ENCODE measurements around the gene SOCS1. TPM values are rescaled to one million over a fixed set of nuclear protein-coding genes. Genes with fewer than 3 reads are reported as not detected.

The SOCS1 gene
- total and polyA plus RNA-seq, 3 experiments from 2014 or later, result 17.1 to 144 (median 128) TPM

- Mint-ChIP-seq H3K9me3 (peaks cover 0 to 2% (median 0%) of the 10 kb centered on the region in 5 donors), H3K4me3 (no peak overlapping the region), H3K36me3 (no peaks in the 10 kb centered on the region), H3K4me1 (peaks cover 10 to 19% (median 12%) of the 10 kb centered on the region in 3 donors), H3K27ac (peak overlapping the region in 2 of 8 donors; percentile 49 to 68), H3K27me3 (peaks cover 0 to 5% of the 10 kb centered on the region in 2 donors)
- H3K27ac ChIP-seq (ENCODE audit: low read depth, low read length), result no peak overlapping the region
- POLR2A ChIA-PET, result no interaction called here
- H3K4me1 ChIP-seq (ENCODE audit: insufficient read depth, low read length), result peaks cover 13% of the 10 kb centered on the region
- CTCF ChIA-PET, result interaction anchor here (1.2 to 2.1 kb wide), 2 partner anchors 13 to 234 kb away, joined by 3 to 9 read pairs; no protein-coding TSS in a partner anchor
- H3K9me3 ChIP-seq (ENCODE audit: low read length), result no peaks in the 10 kb centered on the region
- no peak for DNase-seq
- H3K4me3 ChIP-seq (ENCODE audit: low read length), result no peak overlapping the region
- H3K27me3 ChIP-seq (ENCODE audit: insufficient read depth, low read length, poor library complexity, severe bottlenecking), result no peaks in the 10 kb centered on the region
- H3K36me3 ChIP-seq (ENCODE audit: insufficient read depth, low read length), result no peaks in the 10 kb centered on the region
These were observed 50.8 kb downstream of the SOCS1 start for GRCh38 chr16:11205065-11205699.

GRCh38 chr16:11204513-11205047 lies 51.4 kb downstream of the SOCS1 start:
- peaks cover 13% of the 10 kb centered on the region for H3K4me1 ChIP-seq (ENCODE audit: insufficient read depth, low read length)

More at GRCh38 chr16:11204513-11205047, 51.4 kb downstream of the SOCS1 start:
- Histone ChIP-seq H3K9me3 (ENCODE audit: low read length) (no peaks in the 10 kb centered on the region), H3K27ac (ENCODE audit: low read depth, low read length) (no peak overlapping the region), H3K36me3 (ENCODE audit: insufficient read depth, low read length) (no peaks in the 10 kb centered on the region), H3K4me3 (ENCODE audit: low read length) (no peak overlapping the region), H3K27me3 (ENCODE audit: insufficient read depth, low read length, poor library complexity, severe bottlenecking) (no peaks in the 10 kb centered on the region)
- H3K9me3 Mint-ChIP-seq, result peaks cover 0 to 2% (median 0%) of the 10 kb centered on the region in 5 donors
- ChIA-PET CTCF (interaction anchor here (1.2 to 2.1 kb wide), 2 partner anchors 13 to 233 kb away, joined by 3 to 9 read pairs; no protein-coding TSS in a partner anchor), POLR2A (no interaction called here)
- peaks cover 0 to 5% of the 10 kb centered on the region in 2 donors for H3K27me3 Mint-ChIP-seq
- H3K4me3 Mint-ChIP-seq, result no peak overlapping the region
- no peak for DNase-seq
- peaks cover 10 to 19% (median 12%) of the 10 kb centered on the region in 3 donors for H3K4me1 Mint-ChIP-seq
- H3K36me3 Mint-ChIP-seq, result no peaks in the 10 kb centered on the region
- peak overlapping the region in 1 of 8 donors; percentile 49 for H3K27ac Mint-ChIP-seq

Other genes with a start within 250 kb of the SOCS1 start
- gene TNP2, start 13.1 kb upstream of the SOCS1 start, total RNA-seq, result not detected
- gene TNP2, start 13.1 kb upstream of the SOCS1 start, polyA plus RNA-seq, result not detected
- not detected for gene PRM3, start 17.4 kb upstream of the SOCS1 start, total RNA-seq
- gene PRM3, start 17.4 kb upstream of the SOCS1 start, polyA plus RNA-seq, result not detected
- gene PRM2, start 20.3 kb upstream of the SOCS1 start, total RNA-seq, result not detected
- gene PRM2, start 20.3 kb upstream of the SOCS1 start, polyA plus RNA-seq, result not detected
- gene PRM1, start 25.1 kb upstream of the SOCS1 start, total RNA-seq, result not detected
- gene PRM1, start 25.1 kb upstream of the SOCS1 start, polyA plus RNA-seq, result not detected
- gene RMI2, start 89.3 kb upstream of the SOCS1 start, total RNA-seq, result 10 to 100 TPM; 37.0 to 38.3 TPM
- 1.1 TPM for gene RMI2, start 89.3 kb upstream of the SOCS1 start, polyA plus RNA-seq

Measured in CD8-positive, alpha-beta memory T cell (primary cell).